Measurements from ENCODE around the gene ZEB1.

GRCh38 chr10:31343009-31343408 is 24.0 kb downstream of the ZEB1 start:
- TF ChIP-seq POLR2A (IDR thresholded peaks at IDR 0.05) (no peak), CTCF (IDR thresholded peaks at IDR 0.05) (no peak)

Data from ovary (tissue), 3 donors.